PFSK-1 (cell line): ENCODE measurements around the gene KIF19.

Experiments used
- POLR2AphosphoS5 ChIP-seq: IDR thresholded peaks from 2 replicates; pipeline ENCODE4 v1.6.1; 2012; ENCODE audit warnings: low read depth, mild to moderate bottlenecking, control low read depth, low read length, moderate library complexity
- SIN3A ChIP-seq: IDR thresholded peaks from 2 replicates; pipeline ENCODE4 v1.6.1; 2012; ENCODE audit warnings: mild to moderate bottlenecking, low read length, moderate library complexity, borderline replicate concordance; ENCODE audit not compliant: insufficient read depth
- TAF1 ChIP-seq: IDR thresholded peaks from 2 replicates; pipeline ENCODE4 v1.6.1; 2012; ENCODE audit warnings: low read length, control low read depth, borderline replicate concordance; ENCODE audit not compliant: insufficient read depth
- TF ChIP-seq, protein P1 (sequence below), 2 experiments: IDR thresholded peaks; 2 replicates each; pipeline versions ENCODE4 v1.6.1 to v1.8.0; 2011 to 2012; ENCODE audit warnings: low read depth in 2 of 2, low read length in 2 of 2, control low read depth in 1 of 2, inconsistent platforms in 1 of 2, mild to moderate bottlenecking in 1 of 2, moderate library complexity in 1 of 2; ENCODE audit not compliant: insufficient read depth in 1 of 2

DNA sequence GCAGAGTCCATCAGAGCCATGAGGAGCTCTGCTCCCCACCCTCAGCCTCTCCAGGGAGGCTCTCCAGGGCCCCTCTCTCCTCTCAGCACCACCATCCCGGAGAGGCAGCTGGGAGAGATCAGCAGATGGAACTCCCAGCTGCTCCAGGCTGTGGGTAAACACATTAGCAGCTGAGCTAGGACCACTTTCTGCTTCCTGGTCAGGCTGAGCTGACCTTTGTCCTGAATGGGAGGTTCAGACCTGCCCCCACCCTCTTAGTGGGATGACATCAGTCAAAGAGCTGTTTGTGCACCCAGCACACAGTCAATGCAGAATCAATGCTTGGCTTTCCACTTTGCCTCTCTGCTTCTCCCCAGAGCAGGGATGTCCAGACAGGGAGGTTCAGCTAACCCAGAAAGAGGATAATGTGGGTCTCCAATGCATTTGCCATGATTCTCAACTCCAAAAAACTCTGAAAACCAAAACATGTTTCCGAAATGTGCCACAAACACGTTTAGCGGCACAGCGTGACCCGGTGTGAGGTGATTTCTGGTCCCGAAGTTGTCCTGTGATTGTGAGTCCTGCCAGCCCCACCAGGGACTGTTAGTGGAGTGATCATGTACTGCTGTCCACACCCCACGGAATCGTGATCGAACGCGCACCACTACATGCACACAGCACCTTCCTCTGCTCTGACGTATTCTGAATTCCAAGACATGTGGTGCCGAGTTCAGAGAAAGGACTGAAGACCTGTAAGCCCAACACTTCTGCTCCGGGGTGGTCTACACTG, 48.0 kb downstream of the KIF19 start:
- TF ChIP-seq, protein P1, sequence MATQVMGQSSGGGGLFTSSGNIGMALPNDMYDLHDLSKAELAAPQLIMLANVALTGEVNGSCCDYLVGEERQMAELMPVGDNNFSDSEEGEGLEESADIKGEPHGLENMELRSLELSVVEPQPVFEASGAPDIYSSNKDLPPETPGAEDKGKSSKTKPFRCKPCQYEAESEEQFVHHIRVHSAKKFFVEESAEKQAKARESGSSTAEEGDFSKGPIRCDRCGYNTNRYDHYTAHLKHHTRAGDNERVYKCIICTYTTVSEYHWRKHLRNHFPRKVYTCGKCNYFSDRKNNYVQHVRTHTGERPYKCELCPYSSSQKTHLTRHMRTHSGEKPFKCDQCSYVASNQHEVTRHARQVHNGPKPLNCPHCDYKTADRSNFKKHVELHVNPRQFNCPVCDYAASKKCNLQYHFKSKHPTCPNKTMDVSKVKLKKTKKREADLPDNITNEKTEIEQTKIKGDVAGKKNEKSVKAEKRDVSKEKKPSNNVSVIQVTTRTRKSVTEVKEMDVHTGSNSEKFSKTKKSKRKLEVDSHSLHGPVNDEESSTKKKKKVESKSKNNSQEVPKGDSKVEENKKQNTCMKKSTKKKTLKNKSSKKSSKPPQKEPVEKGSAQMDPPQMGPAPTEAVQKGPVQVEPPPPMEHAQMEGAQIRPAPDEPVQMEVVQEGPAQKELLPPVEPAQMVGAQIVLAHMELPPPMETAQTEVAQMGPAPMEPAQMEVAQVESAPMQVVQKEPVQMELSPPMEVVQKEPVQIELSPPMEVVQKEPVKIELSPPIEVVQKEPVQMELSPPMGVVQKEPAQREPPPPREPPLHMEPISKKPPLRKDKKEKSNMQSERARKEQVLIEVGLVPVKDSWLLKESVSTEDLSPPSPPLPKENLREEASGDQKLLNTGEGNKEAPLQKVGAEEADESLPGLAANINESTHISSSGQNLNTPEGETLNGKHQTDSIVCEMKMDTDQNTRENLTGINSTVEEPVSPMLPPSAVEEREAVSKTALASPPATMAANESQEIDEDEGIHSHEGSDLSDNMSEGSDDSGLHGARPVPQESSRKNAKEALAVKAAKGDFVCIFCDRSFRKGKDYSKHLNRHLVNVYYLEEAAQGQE (IDR thresholded peaks at IDR 0.05; ENCODE audit: insufficient read depth in 1 of 2, low read depth in 2 of 2, low read length in 2 of 2), result no peak
- TF ChIP-seq POLR2AphosphoS5 (no peak), TAF1 (no peak), SIN3A (no peak)
